Hypothalamus (tissue), 51 donors: ENCODE measurements around the gene TJP3.

Source experiments
- DNase-seq, 51 donors: peaks; one replicate each; lab custom pipeline; 2025; lab: John Stamatoyannopoulos, UW

TJP3 gene

DNA sequence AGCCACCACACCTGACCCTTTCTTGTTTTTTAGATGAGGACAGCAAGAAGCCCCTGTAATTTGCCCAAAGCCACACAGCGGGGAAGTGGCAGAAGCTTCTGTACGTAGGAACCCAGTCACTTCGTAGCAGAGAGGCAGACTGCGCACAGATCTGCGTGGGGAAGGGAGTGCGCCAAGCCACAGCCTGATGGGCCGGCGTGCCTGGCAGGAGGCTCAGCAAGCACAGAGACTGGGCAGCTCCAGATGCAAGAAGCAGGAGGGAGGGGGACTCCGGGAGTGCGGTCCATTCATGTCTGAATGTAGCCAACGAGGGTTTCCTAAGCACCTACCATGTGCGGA is 347 bp upstream of the TJP3 start:
- no peak for DNase-seq

DNA sequence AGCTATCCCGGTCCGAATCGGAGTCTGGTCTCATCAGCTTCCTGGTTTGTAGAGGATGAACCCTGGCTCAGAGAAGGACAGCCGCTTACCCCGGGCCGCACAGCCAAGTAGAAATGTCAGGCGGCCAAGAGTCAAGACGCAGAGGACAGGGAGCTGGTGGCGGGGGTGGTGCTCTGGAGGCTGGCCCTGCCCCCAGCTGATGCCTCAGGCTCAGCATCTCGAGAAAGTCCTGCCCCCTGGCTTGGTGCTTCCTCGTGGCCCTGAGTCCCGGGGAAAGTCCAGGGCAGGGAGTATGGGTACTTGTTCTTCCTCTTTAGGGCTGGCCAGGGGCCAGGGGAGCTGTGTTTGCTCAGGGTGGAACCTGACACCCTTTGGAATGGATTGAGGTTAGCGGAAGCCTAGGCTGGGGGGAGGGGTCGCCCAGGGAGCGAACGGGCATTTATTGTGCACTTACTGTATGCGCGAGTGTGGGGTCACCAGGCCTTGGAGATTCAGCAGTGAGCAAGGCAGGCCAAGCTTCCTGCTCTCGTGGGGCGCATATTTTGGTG is 2.2 kb downstream of the TJP3 start:
- peak in 23 of 51 donors; percentile 2 to 44 (median 21) for DNase-seq

DNA sequence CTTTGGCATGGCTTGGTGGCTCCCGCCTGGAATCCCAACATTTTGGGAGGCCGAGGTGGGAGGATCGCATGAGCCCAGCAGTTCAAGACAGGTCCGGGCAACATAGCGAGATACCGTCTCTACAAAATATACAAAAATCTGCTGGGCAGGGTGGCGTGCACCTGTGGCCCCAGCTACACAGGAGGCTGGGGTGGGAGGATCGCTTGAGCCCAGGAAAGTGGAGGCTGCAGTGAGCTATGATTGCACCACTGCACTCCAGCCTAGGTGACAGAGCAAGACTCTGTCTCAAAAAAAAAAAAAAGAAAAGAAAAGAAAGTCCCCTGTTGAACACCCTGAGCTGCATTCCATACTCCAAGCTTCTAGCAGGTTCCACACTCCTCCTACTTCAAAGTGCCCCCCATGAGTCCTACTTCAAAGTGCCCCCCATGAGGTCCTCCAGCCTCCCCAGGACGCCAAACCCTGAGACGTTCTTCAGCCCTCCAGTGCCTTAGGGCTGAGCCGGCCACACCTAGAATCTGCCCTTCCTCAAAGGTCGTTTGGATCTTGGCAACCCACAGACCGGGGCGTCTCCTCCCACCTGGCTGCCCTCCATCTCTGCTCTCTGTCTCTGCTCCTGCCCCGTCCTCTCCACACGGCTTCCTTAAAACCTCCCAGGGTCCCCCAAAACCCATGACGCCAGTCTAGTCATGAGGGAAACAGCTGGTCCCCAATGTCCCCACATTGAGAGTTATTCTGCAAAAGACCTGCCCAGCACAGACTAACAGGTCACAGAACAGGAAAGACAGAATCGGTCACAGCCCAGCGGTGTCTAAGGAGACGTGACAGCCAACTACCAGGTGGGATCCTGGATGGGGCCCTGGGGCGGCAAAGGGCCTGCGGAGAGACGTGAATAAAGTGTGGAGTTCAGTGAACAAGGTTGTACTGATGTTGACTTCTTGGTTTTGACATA is 4.8 kb downstream of the TJP3 start:
- DNase-seq, result no peak

DNA sequence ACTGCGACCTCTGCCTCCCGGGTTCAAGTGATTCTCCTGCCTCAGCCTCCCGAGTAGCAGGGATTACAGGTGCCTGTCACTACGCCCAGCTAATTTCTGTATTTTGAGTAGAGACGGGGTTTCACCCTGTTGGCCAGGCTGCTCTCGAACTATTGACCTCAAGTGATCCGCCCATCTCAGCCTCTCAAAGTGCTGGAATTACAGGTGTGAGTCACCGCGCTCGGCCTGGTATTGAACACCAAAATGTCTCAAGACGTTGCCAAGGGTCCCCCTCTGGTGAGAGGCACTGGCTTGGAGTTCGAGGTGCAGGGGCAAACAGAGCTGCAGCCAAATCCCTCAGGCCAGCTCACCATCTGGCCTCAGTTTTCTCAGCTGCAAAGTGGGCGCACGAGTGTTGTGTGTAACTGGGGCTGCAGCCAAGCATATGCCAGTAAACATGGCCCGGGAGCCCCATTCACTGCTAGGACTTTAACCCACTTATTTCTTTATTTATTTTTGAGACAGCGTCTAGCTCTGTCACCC is 8.0 kb downstream of the TJP3 start:
- DNase-seq, result no peak

DNA sequence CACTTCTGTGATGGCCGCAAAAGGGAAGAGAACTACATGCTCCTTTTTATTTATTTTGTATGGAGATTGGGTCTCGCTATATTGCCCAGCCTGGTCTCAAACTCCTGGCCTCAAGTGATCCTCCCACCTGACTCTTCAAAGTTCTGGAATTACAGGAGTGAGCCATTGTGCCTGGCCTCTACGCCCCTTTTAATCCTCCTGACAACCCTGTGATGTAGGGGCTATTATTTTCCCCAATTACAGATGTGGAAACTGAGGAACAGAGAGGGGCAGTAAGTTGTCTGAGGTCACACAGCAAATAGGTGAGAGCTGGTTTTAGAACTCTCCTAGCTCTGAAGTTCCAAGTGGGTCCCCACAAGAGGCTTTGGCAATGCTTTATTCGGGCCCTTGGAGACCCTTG is 11.7 kb downstream of the TJP3 start:
- DNase-seq, result no peak

DNA sequence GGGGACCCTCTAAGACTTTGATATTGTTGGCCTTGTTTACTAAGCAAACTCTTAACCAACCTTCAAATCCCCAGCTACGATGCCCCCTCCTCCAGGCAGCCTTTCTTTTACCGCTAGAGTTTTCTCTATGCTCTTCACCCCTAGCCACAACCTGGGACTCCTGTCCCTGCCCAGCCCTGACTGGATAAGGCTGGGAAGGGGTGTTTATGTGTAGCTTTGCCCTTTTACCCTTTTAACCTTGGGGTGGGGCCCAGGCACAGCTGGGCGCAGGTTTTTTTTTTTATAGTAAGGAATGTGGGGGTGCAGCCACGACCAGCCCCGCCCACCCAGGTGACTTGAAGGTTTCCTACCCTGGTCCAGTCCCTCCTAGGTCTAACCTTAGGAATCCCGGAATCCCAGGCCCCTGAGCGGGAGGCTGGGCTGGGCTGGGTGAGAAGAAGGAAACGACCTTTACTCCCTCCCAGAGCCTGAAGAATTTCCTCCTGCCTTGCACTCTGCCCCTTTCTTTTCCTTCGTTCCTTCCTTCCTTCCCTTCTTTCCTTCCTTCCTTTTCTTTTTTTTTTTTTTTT is 12.2 kb downstream of the TJP3 start:
- DNase-seq, result no peak

DNA sequence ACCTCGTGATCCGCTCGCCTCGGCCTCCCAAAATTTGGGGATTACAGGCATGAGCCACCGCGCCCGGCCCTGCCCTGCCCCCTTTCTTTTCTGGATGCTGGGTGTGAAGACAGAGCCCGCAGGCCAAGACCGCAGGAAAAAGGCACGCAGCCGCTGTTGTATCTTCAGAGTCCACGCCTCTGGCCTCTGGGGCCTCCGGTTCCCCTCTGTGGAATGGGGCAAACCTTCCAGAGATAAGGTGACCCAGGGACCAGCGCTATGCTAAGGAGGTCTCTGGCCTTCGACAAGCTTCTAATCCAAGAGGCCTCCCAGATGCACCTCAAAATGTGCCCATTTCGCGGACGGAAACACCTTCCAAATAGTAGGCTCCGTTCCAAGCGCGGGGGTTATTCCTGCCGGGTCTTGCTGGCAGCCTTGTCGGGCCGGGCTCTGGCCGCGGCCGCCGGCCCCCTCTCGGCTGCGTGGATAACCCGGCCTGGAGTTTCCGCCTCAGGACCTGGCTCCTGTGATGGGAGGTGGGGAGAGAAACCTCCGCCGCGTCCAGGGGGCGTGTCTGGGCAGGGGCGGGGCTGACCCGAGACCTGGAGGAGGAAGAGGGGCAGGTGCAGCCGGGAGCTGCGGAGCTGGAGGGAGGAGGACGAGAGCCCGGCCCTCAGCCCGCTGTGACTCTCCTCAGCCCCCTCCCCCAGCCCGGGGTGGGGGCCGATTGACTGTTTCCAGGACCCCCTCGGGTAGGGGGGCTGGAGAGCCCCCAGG is 13.1 kb downstream of the TJP3 start:
- peak in 36 of 51 donors; percentile 2 to 59 (median 30) for DNase-seq

DNA sequence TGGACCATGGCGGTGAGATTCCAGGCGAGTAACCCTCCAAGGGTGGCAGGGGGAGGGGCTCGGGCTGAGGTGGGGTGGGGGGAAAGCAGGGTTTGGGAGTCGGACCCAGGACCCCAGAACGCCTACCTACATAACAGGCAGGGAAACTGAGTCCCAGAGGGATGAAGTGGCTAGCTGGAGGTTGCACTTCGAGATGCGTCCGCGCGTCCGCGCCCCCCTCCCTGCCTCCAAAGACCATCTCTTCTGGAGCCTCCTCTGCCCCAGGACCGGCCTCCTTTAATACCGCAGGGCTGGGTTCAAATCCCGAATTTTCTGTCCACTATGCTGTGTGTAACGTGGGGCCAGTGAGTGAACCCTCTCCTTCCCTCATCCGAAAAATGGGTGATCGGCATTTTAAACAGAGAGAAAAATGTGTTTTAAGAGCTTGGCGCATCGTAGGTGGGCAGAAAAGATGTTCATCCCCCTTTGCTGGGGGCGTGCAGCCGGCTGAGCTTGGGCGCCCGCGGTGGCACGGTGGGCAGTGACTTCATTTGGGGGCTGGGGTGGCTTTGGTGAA is 13.8 kb downstream of the TJP3 start:
- no peak for DNase-seq

DNA sequence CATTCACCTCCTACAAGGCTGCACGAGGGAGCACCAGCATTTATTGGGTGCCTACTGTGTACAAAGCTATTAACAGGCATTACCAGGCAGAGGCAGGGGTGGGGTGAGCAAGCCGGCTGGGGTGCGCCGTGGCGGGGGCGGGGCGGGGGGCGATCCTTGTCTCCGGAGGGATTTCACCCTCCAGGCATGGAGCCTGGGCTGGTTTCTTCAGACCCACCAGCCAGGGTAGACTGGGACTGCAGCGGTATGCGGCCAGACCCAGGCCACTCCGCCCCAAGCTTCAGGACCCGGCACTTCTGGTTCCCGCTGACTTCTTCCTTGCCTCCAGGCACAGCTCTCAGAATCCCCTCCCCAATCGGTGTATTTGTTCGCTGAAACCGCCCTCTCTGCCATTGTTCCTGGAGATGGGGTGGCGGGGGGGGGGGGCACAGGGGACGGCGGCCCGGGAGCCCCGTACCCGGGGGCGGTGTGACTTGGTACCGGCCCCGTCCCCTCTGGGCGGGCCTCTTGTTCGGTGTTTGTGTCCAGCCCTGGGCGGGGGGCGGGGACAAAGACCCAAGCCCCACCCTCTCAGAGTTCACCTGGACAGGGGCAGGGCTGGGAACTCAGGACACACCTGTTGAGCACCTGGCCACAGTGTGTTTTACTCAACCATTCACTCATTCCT is 14.4 kb downstream of the TJP3 start:
- no peak for DNase-seq

DNA sequence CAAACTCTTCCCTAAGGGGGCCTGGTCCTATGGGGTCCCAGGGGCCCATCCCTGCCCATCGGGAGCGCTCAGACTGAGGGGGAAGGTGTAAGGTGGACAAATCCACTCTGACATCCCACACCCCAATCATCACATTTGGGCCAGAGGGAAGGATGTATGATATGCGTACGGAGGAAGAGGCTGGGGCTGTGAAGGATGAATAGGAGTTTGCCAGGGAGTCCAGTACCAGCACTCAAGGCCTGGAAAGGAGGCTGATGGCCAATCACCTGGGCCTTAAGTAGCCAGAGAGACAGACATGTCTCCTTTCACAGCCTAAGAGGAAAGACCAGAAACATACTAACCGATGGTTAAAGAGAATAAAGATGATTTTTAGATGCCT is 14.9 kb downstream of the TJP3 start:
- DNase-seq, result no peak

DNA sequence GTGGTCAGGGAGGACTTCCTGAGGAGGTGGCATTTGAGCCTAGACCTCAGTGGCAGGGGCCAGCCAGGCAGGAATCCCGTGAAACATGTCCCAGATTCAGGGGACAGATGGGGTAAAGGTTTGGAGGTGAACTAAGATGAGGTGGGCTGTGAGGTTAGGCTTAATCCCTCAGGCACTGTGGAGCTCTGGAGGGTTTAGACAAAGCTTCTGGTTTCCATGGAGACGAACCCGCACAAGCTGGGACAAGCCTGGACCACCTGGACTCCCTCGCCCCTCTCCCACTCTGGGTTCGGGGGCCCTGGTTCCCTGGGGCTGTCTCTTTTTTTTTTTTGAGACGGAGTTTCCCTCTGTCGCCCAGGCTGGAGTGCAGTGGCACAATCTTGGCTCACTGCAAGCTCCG is 15.7 kb downstream of the TJP3 start:
- no peak for DNase-seq

DNA sequence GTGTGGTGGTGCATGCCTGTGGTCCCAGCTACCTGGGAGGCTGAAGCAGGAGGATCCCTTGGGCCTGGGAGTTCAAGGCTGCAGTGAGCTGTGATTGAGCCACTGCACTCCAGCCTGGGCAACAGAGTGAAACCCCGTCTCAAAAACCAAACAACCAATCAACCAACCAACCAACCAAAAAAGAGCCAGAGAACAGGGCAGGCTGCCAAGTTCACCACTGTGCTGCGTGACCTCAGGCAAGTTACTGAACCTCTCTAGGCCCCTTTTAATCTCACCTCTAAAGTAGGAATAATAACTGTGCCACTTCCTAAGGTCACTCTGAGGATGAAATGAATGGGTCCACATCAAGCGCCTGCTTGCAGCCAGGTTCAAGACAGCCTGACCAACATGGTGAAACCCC is 16.9 kb downstream of the TJP3 start:
- no peak for DNase-seq

DNA sequence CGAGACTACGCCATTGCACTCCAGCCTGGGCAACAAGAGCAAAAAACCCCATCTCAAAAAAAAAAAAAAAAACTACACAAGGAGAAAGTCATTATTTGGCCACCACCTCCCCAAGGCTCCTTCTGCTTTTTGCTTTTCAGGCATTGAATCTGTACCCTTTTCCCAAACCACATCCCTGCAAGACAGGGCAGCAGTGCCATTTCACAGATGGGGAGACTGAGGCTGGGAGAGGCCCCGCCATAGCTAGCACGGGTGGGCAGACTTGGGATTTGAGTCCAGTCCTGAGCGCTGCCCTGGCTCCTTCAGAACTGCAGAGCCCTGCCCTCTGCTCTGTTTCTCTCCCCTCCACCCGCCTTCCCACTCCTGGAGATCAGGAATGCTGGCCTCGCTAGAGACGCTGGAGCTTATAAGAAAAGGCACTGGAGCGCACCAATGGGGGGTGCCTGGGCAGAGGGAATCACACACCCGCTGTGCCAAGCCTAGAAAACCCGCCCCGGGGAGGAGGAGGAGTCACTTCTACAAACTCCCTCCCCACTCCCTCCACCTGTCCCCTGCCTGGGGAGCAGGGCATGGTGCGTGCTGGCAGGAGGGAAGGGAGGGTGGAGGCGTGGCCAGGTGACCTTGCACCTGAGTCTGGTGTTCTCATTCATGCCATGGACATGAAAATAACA is 17.6 kb downstream of the TJP3 start:
- DNase-seq, result peak in 1 of 51 donors; percentile 15

DNA sequence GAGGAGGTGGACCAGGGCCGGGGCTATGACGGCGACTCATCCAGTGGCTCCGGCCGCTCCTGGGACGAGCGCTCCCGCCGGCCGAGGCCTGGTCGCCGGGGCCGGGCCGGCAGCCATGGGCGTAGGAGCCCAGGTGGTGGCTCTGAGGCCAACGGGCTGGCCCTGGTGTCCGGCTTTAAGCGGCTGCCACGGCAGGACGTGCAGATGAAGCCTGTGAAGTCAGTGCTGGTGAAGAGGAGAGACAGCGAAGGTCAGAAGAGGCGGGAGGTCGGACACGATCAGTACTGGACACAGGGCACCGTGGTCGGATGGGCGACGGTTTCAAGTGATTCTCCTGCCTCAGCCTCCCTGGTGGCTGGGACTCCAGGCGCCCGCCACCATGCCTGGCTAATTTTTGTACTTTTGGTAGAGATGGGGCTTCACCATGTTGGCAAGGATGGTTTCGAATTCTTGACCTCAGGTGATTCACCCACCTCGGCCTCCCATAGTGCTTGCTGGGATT is 22.3 kb downstream of the TJP3 start:
- DNase-seq, result no peak

DNA sequence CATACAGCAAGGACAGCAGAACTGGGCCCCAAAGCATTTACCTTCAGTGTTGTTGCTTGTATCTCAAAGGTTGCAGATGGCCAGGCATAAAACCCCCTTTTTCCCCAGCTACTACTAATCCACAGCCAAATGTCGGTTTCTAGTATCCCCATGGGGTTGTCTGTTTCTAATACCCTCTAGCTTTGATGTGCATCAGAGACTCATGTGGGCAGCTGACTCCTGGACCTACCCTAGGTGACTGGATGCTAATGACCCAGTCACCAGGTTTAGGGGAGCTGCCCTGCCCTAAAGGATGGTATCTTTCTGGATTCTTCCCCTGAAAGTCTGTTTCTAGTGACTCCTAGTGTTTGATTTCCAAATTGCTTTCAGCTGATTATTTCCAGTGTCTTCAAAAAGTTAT is 23.9 kb downstream of the TJP3 start:
- DNase-seq, result no peak

DNA sequence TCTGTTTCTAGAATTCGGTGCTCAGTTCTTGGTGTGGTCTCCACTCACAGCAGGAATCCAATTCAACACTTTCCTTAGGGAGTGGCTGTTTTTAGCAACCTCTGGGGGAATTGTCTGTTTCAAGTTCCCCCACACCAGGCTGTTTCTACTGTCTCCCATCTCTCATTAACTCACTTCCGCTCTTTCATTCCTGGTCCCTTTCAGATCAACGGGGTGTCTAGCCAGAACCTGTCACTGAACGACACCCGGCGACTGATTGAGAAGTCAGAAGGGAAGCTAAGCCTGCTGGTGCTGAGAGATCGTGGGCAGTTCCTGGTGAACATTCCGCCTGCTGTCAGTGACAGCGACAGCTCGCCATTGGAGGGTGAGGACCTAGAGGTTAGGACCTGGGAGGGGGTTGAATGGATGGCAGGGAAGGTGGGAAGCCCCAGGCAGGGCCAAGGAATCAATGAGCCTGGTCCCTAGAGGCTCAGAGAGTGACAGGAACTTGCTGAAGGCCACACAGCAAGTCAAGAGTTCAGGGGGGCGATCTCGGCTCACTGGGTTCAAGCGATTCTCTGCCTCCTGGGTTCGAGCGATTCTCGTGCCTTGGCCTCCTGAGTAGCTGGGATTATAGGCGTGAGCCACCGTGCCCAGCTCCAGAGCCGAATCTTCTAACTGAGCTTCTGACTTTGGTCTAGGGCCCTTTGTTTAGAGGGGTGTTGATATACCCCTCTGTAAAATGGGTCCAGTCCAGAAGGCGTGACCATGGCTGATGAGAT is 25.5 kb downstream of the TJP3 start:
- DNase-seq, result no peak

DNA sequence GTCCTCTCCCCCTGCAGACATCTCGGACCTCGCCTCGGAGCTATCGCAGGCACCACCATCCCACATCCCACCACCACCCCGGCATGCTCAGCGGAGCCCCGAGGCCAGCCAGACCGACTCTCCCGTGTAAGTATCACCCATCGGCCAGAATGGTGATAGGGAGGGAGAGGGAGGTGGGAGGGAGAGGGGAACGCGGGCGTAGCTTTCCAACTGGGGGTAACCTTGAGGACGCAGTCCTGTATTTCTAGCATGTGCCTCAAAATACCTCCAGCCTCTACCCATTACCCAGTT is 26.1 kb downstream of the TJP3 start:
- DNase-seq, result no peak

DNA sequence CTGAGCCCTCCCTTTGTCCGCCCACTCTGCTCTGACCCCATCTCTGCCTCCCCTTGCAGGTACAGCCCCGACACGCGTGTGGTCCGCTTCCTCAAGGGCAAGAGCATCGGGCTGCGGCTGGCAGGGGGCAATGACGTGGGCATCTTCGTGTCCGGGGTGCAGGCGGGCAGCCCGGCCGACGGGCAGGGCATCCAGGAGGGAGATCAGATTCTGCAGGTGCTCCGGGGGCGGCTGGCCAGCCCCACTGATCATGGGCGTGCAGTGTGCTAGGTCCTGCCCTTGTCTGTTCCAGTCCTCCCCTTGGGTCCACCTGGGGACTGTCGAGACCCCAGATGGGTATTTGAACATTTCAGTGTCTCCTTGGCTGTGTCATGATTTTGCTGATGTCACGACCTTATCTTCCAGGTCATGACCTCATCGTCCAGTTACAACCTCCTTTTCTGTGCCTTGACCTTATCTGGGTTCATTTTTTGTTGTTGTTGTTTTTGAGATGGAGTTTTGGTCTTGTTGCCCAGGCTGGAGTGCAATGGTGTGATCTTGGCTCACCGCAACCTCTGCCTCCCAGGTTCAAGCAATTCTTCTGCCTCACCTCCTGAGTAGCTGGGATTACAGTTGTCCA is 28.0 kb downstream of the TJP3 start:
- DNase-seq, result no peak
